ENCODE results near the gene CCR7.

CCR7 gene

DNA sequence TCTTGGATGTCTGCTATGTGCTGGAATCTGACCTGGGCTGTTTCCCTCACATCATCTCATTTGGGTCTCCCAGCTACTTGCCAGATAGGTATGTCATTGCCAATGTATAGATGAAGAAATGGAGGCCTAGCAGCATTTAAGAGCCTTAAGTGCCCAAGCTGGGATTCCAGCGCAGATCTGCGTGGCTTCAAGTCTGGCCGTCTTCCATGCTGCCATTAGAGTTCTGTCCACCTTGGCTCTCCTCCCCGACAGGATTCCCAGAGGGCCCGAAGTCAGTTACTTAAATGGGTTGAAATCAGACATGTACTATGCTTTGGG, 33.0 kb upstream of the CCR7 start:
- WGBS (ENCODE audit: extremely low coverage, insufficient coverage, low lambda C conversion rate) = no CpG with 5 or more reads among the region's 5 CpGs
- no peak overlapping the region for H3K4me3 ChIP-seq (ENCODE audit: low read length)
- H3K23ac ChIP-seq (ENCODE audit: low read length) = no peak overlapping the region
- H4K8ac ChIP-seq (ENCODE audit: low read depth, low read length) = no peak overlapping the region
- no peaks in the 10 kb centered on the region for H3K36me3 ChIP-seq (ENCODE audit: control insufficient read depth, insufficient read depth, low read length)
- no peak overlapping the region for H2BK5ac ChIP-seq (ENCODE audit: low read length)
- H3K9ac ChIP-seq (ENCODE audit: low read length) = no peak overlapping the region
- H2AK5ac ChIP-seq (ENCODE audit: low read length) = no peak overlapping the region
- H3K4me2 ChIP-seq (ENCODE audit: low read length) = no peak overlapping the region
- no peaks in the 10 kb centered on the region for H3K27me3 ChIP-seq (ENCODE audit: insufficient read depth, low read length, poor library complexity)
- H3K56ac ChIP-seq (ENCODE audit: low read length) = no peak overlapping the region
- H3K18ac ChIP-seq (ENCODE audit: low read length) = no peak overlapping the region
- no peak overlapping the region for H4K5ac ChIP-seq (ENCODE audit: low read length)
- no peak overlapping the region for H2BK120ac ChIP-seq (ENCODE audit: low read depth, low read length)
- H3K79me2 ChIP-seq (ENCODE audit: control insufficient read depth, insufficient read depth, low read length) = no peaks in the 10 kb centered on the region
- H3K4ac ChIP-seq (ENCODE audit: low read depth, low read length) = no peak overlapping the region
- H3K79me1 ChIP-seq (ENCODE audit: low read length) = no peaks in the 10 kb centered on the region
- H3K4me1 ChIP-seq (ENCODE audit: control insufficient read depth, low read depth, low read length) = no peaks in the 10 kb centered on the region
- H2BK15ac ChIP-seq (replicated peaks; ENCODE audit: low read depth) = no peak overlapping the region
- no peak for DNase-seq
- no peak overlapping the region for H3K27ac ChIP-seq (ENCODE audit: low read depth, low read length)

DNA sequence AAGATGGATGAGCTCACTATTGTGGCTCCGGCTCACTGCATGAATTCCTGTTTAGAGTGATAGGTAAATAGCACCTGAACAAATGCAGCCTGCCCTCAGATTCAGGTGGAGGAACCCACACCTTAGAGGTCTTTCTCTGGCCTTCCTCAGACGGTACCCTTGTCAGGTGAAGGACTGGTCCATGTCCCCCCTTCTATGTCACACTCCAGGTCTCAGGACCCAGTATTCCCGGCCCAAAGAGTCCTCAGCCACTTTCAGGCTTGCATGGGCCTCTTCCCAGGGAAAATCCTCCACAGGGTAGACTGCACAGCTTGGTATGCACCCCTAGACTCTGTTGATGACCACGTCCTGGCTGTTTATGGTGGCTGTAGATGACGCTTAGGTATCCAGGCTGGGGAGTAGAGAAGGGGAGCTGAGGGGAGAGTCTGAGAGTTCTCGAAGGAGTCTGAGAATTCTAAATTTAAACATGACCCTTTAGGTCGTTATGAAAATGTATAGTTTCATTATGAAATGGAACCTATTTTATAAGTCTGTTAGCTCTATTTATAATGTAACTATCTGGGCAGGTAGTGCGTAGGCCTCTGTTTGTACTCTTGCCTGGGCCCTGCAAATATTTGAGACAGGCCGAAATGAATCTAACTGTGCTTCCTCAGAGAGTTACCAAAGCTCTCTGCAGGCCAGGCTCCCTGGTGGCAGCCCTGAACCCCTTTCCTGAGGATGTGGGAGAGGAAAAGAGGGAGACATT, 32.5 kb upstream of the CCR7 start:
- Histone ChIP-seq H2BK5ac (ENCODE audit: low read length) (no peak overlapping the region), H4K8ac (ENCODE audit: low read depth, low read length) (no peak overlapping the region), H3K4ac (ENCODE audit: low read depth, low read length) (no peak overlapping the region), H3K9ac (ENCODE audit: low read length) (no peak overlapping the region), H3K4me1 (ENCODE audit: control insufficient read depth, low read depth, low read length) (no peaks in the 10 kb centered on the region), H2BK15ac (replicated peaks; ENCODE audit: low read depth) (no peak overlapping the region), H2AK5ac (ENCODE audit: low read length) (no peak overlapping the region), H3K36me3 (ENCODE audit: control insufficient read depth, insufficient read depth, low read length) (no peaks in the 10 kb centered on the region), H3K56ac (ENCODE audit: low read length) (no peak overlapping the region), H3K23ac (ENCODE audit: low read length) (no peak overlapping the region), H3K4me2 (ENCODE audit: low read length) (no peak overlapping the region), H4K5ac (ENCODE audit: low read length) (no peak overlapping the region), H3K27me3 (ENCODE audit: insufficient read depth, low read length, poor library complexity) (no peaks in the 10 kb centered on the region), H2BK120ac (ENCODE audit: low read depth, low read length) (no peak overlapping the region), H3K27ac (ENCODE audit: low read depth, low read length) (no peak overlapping the region), H3K4me3 (ENCODE audit: low read length) (no peak overlapping the region), H3K79me2 (ENCODE audit: control insufficient read depth, insufficient read depth, low read length) (no peaks in the 10 kb centered on the region), H3K79me1 (ENCODE audit: low read length) (no peaks in the 10 kb centered on the region), H3K18ac (ENCODE audit: low read length) (no peak overlapping the region)
- no peak for DNase-seq
- no CpG with 5 or more reads among the region's 9 CpGs for WGBS (ENCODE audit: extremely low coverage, insufficient coverage, low lambda C conversion rate)

DNA sequence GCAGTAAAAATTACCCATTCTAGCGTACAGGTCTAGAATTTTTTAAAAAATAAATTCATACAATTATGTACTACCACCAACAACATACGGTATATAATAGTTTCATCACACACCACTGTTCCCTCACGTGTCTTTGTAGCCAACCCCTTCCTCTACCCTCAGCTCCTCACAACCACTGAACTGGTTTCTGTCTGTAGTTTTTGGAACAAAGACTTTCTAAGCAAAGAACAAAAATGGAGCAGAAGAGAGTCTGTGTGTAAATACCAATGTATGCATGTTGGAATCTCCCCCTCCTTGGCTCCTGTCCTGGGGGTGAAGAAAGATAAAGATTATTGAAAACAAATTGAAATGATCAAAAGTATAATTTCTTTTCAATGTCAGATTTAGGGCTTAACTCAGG, 31.9 kb upstream of the CCR7 start:
- Histone ChIP-seq H3K56ac (ENCODE audit: low read length) (no peak overlapping the region), H3K4me1 (ENCODE audit: control insufficient read depth, low read depth, low read length) (no peaks in the 10 kb centered on the region), H2BK5ac (ENCODE audit: low read length) (no peak overlapping the region), H3K4ac (ENCODE audit: low read depth, low read length) (no peak overlapping the region), H2AK5ac (ENCODE audit: low read length) (no peak overlapping the region), H3K36me3 (ENCODE audit: control insufficient read depth, insufficient read depth, low read length) (no peaks in the 10 kb centered on the region), H3K9ac (ENCODE audit: low read length) (no peak overlapping the region), H2BK120ac (ENCODE audit: low read depth, low read length) (no peak overlapping the region), H4K8ac (ENCODE audit: low read depth, low read length) (no peak overlapping the region), H3K23ac (ENCODE audit: low read length) (no peak overlapping the region), H3K27me3 (ENCODE audit: insufficient read depth, low read length, poor library complexity) (no peaks in the 10 kb centered on the region), H3K79me1 (ENCODE audit: low read length) (no peaks in the 10 kb centered on the region), H3K4me3 (ENCODE audit: low read length) (no peak overlapping the region), H3K79me2 (ENCODE audit: control insufficient read depth, insufficient read depth, low read length) (no peaks in the 10 kb centered on the region), H3K18ac (ENCODE audit: low read length) (no peak overlapping the region), H3K4me2 (ENCODE audit: low read length) (no peak overlapping the region), H2BK15ac (replicated peaks; ENCODE audit: low read depth) (no peak overlapping the region), H4K5ac (ENCODE audit: low read length) (no peak overlapping the region), H3K27ac (ENCODE audit: low read depth, low read length) (no peak overlapping the region)
- no peak for DNase-seq
- WGBS (ENCODE audit: extremely low coverage, insufficient coverage, low lambda C conversion rate) = no CpG with 5 or more reads among the region's 3 CpGs

DNA sequence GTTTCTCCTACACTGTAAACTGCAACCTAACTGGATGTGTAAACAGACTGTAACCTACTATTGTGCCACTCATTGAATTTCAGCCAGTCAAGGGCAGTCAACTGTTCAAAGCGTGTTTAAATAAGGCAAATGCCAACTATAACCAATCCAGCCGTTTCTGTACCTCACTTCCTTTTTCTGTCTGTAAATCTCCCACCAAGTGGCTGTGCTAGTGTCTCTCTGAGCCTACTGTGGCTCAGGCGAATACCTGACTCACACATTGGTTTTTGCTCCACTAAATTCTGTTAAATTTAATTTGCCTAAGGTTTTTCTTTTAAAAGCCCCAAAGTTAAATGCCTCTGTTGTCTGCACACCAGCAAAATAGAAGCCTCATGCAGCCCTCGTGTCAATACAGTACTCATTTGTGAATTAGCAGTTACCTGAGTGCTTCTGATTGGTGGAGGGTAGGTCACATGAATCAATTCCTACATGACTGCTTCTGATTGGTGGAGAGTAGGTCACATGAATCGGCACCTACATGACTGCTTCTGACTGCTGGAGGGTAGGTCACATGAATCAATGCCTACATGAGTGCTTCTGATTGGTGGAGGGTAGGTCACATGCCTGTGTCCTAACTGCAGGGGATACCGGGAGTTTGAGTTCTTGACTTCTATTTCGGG, 31.1 kb upstream of the CCR7 start:
- no peak overlapping the region for H4K5ac ChIP-seq (ENCODE audit: low read length)
- H3K23ac ChIP-seq (ENCODE audit: low read length) = no peak overlapping the region
- H2BK5ac ChIP-seq (ENCODE audit: low read length) = no peak overlapping the region
- no peak overlapping the region for H3K4ac ChIP-seq (ENCODE audit: low read depth, low read length)
- no CpG with 5 or more reads among the region's 7 CpGs for WGBS (ENCODE audit: extremely low coverage, insufficient coverage, low lambda C conversion rate)
- no peaks in the 10 kb centered on the region for H3K79me1 ChIP-seq (ENCODE audit: low read length)
- no peak overlapping the region for H4K8ac ChIP-seq (ENCODE audit: low read depth, low read length)
- peak; percentile 67 for DNase-seq
- H3K4me1 ChIP-seq (ENCODE audit: control insufficient read depth, low read depth, low read length) = no peaks in the 10 kb centered on the region
- no peak overlapping the region for H2BK15ac ChIP-seq (replicated peaks; ENCODE audit: low read depth)
- no peak overlapping the region for H3K4me2 ChIP-seq (ENCODE audit: low read length)
- H3K56ac ChIP-seq (ENCODE audit: low read length) = no peak overlapping the region
- no peak overlapping the region for H2BK120ac ChIP-seq (ENCODE audit: low read depth, low read length)
- H3K36me3 ChIP-seq (ENCODE audit: control insufficient read depth, insufficient read depth, low read length) = no peaks in the 10 kb centered on the region
- H3K18ac ChIP-seq (ENCODE audit: low read length) = no peak overlapping the region
- no peak overlapping the region for H3K9ac ChIP-seq (ENCODE audit: low read length)
- no peak overlapping the region for H3K27ac ChIP-seq (ENCODE audit: low read depth, low read length)
- H3K4me3 ChIP-seq (ENCODE audit: low read length) = no peak overlapping the region
- H3K27me3 ChIP-seq (ENCODE audit: insufficient read depth, low read length, poor library complexity) = no peaks in the 10 kb centered on the region
- no peaks in the 10 kb centered on the region for H3K79me2 ChIP-seq (ENCODE audit: control insufficient read depth, insufficient read depth, low read length)
- no peak overlapping the region for H2AK5ac ChIP-seq (ENCODE audit: low read length)

DNA sequence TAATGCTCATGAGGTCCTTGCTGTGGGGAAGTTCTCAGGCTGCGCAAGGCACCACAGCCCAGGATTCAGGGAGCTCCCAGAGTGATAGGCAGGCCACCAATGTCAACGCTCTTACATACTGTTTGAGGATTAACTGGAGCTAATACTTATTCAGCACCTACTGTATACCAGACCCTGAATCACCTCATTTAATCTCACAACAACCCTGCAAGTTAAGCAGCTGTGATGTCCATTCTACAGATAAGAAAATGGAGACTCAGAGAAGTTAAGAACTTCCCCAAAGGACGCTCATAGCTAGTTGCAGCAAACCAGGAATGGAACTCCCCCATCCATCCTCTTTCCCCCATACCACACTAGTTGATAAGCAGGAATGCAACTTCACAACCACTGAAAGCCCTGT, 25.5 kb upstream of the CCR7 start:
- no CpG with 5 or more reads among the region's 3 CpGs for WGBS (ENCODE audit: extremely low coverage, insufficient coverage, low lambda C conversion rate)

DNA sequence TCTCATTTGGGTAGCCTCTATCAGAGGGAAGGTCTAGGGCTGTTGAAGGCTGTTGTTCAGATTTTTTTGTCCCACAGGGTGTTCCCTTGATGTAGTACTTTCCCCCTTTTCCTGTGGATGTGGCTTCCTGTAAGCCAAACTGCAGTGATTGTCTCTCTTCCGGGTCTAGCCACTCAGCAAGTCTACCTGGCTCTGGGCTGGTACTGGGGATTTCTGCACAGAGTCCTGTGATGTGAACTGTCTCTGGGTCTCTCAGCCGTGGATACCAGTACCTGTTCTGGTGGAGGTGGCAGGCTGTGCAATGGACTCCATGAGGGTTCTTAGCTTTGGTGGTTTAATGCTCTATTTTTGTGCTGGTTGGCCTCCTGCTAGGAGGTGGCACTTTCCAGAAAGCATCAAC, 23.3 kb upstream of the CCR7 start:
- no peak overlapping the region for H3K4me3 ChIP-seq (ENCODE audit: low read length)
- no peaks in the 10 kb centered on the region for H3K4me1 ChIP-seq (ENCODE audit: control insufficient read depth, low read depth, low read length)
- no peaks in the 10 kb centered on the region for H3K36me3 ChIP-seq (ENCODE audit: control insufficient read depth, insufficient read depth, low read length)
- no peak overlapping the region for H3K27ac ChIP-seq (ENCODE audit: low read depth, low read length)
- H2BK120ac ChIP-seq (ENCODE audit: low read depth, low read length) = no peak overlapping the region
- H3K23ac ChIP-seq (ENCODE audit: low read length) = no peak overlapping the region
- no peaks in the 10 kb centered on the region for H3K79me2 ChIP-seq (ENCODE audit: control insufficient read depth, insufficient read depth, low read length)
- no peak overlapping the region for H2AK5ac ChIP-seq (ENCODE audit: low read length)
- H4K8ac ChIP-seq (ENCODE audit: low read depth, low read length) = no peak overlapping the region
- no CpG with 5 or more reads among the region's 2 CpGs for WGBS (ENCODE audit: extremely low coverage, insufficient coverage, low lambda C conversion rate)
- no peak overlapping the region for H3K18ac ChIP-seq (ENCODE audit: low read length)
- H4K5ac ChIP-seq (ENCODE audit: low read length) = no peak overlapping the region
- H3K56ac ChIP-seq (ENCODE audit: low read length) = no peak overlapping the region
- no peaks in the 10 kb centered on the region for H3K27me3 ChIP-seq (ENCODE audit: insufficient read depth, low read length, poor library complexity)
- no peak overlapping the region for H3K4me2 ChIP-seq (ENCODE audit: low read length)
- no peak overlapping the region for H2BK15ac ChIP-seq (replicated peaks; ENCODE audit: low read depth)
- no peak overlapping the region for H2BK5ac ChIP-seq (ENCODE audit: low read length)
- no peak for DNase-seq
- no peak overlapping the region for H3K4ac ChIP-seq (ENCODE audit: low read depth, low read length)
- H3K79me1 ChIP-seq (ENCODE audit: low read length) = no peaks in the 10 kb centered on the region
- no peak overlapping the region for H3K9ac ChIP-seq (ENCODE audit: low read length)

More for the DNA sequence above, 25.5 kb upstream of the CCR7 start:
- Histone ChIP-seq H3K27me3 (ENCODE audit: insufficient read depth, low read length, poor library complexity) (no peaks in the 10 kb centered on the region), H2BK120ac (ENCODE audit: low read depth, low read length) (no peak overlapping the region), H2BK15ac (replicated peaks; ENCODE audit: low read depth) (no peak overlapping the region), H3K4ac (ENCODE audit: low read depth, low read length) (no peak overlapping the region), H3K23ac (ENCODE audit: low read length) (no peak overlapping the region), H2AK5ac (ENCODE audit: low read length) (no peak overlapping the region), H3K79me1 (ENCODE audit: low read length) (no peaks in the 10 kb centered on the region), H3K18ac (ENCODE audit: low read length) (no peak overlapping the region), H3K56ac (ENCODE audit: low read length) (no peak overlapping the region), H3K4me1 (ENCODE audit: control insufficient read depth, low read depth, low read length) (no peaks in the 10 kb centered on the region), H3K4me2 (ENCODE audit: low read length) (no peak overlapping the region), H4K8ac (ENCODE audit: low read depth, low read length) (no peak overlapping the region), H3K79me2 (ENCODE audit: control insufficient read depth, insufficient read depth, low read length) (no peaks in the 10 kb centered on the region), H3K9ac (ENCODE audit: low read length) (no peak overlapping the region), H3K4me3 (ENCODE audit: low read length) (no peak overlapping the region), H3K27ac (ENCODE audit: low read depth, low read length) (no peak overlapping the region), H2BK5ac (ENCODE audit: low read length) (no peak overlapping the region), H3K36me3 (ENCODE audit: control insufficient read depth, insufficient read depth, low read length) (no peaks in the 10 kb centered on the region), H4K5ac (ENCODE audit: low read length) (no peak overlapping the region)
- DNase-seq = no peak
